ENCODE measurements around the gene NAPG.
"Not testable (repeated sequence)": the region's sequence is repeated elsewhere in the genome, so short reads cannot be mapped to it uniquely, and the experiment has no call there.

The NAPG gene

DNA sequence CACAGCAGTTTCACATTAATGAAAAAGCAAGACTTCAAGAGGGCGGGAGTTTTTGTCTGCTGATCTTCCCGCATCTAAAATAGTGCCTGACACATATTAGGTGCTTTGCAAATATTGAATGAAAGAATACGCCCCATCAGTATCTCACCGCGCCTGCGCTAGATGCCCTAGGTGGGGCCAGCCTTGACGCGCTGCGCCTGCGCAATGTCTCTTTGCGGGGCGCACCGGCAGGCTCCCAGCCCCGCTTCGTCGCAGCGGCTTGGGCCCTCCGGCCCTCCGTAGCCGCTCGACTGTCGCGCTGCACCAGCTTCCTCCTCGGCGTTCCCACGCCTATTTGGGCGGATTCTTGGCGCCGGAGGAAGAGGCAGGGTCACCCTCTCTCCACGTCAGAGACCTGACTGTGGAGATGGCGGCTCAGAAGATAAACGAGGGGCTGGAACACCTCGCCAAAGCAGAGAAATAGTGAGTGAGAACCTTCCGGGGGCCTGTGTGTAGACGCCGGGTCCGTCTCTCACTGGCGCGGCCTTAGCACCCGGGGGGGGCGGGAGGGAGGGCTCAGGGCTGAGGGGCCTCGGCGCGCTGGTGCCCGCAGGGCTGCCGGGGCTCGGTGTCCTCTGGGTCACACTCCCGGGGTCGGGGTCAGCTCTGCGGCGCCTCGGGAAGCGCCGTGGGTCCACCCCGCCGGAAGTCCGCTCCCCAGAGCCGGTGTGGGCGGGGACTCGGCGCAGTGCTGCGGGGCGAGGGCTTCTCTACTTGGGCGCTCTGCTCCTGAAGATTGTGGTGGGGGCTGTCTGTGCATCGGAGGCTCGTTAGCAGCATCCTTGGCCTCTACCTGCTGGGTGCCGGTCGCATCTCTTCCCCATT, at the start of gene NAPG:
NAPG (plus strand) TSS at position 331 of the 864 bp plus-strand sequence; CDS start at position 407, 76 bp downstream.
- DNase-seq (ENCODE audit: low read depth) = peak; percentile 67

DNA sequence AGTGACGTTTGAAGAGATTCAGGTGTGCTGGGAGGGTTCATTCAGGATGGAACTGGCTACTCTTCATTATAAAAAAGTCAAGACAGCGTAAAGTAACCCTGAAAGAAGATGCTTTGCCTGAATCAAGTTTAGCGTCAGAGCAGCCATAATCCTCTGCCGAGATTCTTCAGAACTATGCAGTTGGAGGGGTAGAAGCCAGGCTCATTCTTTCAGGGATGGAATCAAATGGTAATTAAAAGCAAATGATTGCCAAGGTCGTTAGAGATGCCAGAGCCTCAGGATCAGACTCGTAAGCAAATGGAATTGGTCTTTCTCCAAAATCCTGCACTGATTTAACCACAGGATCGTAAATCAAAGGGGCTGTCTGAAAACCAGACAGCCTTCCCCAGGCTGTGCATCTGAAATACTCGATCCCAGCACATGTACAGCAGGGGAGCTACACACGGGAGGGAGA, 49.5 kb upstream of the NAPG start:
- DNase-seq (ENCODE audit: low read depth) = no peak

GRCh38 chr18:10477121-10477862, 48.5 kb upstream of the NAPG start:
- DNase-seq (ENCODE audit: low read depth) = no peak

DNA sequence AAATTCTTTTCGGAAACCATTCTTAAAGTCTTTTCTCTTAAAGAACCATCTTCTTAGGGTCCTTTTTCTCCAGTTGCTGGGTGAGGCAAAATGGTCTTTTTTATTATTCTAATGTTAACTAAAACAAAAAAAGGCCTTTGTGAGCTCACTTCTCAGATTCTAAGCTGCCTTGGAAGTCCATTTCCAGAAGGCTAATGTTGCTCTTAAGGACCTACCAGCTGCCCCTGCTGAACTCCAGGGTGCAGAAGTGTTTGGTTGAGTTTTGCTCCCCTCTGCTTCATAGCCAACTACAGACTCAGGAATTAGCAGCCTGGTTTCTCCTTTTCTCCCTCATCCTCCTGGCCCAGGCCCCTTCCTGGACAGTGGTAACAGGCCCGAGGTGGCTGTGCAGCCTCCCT, 48.0 kb upstream of the NAPG start:
- no peak for DNase-seq (ENCODE audit: low read depth)

GRCh38 chr18:10481831-10482230, 44.0 kb upstream of the NAPG start:
- no peak for DNase-seq (ENCODE audit: low read depth)

GRCh38 chr18:10482363-10482984, 43.4 kb upstream of the NAPG start:
- DNase-seq (ENCODE audit: low read depth) = no peak

DNA sequence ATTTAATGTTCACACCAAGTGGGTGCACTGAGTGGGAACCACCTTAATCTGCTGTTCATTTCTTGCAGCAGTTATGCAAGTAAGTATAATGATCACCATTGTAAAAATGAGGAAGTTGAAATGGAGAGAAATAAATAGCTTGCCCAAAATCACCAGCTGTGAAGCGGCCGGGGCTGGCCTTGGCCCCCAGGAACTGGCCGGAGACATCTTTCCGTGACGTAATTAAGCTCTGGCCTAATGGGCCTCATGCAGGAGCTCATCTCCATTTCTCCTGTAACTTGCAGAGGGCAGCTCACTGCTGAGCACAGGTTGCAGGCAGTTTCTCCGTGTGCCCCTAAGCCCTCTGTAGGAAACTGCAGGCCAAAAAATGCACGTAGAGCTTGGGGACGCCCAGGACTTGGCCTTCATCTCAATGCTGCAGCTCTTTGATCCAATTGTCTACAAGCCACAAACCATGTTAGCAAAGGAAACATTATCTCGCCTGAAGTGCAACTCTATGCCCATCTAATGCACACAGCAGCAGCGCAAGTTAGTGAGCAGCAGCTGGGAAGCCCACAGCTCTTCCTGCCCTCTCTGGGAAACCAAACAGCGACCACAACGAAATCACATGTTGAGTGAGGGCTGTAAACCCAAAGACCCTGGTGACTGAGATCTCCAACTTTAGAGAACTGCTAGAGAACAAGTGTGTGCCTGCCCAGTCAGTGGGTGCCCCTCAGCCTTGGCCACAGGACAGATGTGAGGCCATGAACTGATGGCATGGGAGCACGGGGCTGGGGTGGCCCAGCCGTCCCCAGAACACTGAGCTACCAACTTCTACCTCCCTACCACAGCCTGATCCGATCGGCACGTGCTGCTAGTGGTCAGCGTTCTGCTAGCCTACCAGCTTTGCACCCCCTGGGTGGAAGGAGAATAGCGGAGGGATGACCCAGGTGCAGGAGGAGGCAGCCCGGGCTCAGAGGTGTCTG, 42.6 kb upstream of the NAPG start:
- no peak for DNase-seq (ENCODE audit: low read depth)

DNA sequence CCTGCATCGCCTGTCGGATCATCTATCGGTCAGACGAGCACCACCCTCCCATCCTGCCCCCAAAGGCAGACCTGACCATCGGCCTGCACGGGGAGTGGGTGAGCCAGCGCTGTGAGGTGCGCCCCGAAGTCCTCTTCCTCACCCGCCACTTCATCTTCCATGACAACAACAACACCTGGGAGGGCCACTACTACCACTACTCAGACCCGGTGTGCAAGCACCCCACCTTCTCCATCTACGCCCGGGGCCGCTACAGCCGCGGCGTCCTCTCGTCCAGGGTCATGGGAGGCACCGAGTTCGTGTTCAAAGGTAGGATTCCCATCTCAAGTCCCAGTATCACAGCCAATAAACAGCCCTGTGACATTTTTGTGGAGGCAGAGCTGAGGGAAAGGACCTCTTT, 40.4 kb upstream of the NAPG start:
- DNase-seq (ENCODE audit: low read depth) = no peak

- DNase-seq (ENCODE audit: low read depth) = no peak
Observed at GRCh38 chr18:10486362-10486761, 39.5 kb upstream of the NAPG start.

DNA sequence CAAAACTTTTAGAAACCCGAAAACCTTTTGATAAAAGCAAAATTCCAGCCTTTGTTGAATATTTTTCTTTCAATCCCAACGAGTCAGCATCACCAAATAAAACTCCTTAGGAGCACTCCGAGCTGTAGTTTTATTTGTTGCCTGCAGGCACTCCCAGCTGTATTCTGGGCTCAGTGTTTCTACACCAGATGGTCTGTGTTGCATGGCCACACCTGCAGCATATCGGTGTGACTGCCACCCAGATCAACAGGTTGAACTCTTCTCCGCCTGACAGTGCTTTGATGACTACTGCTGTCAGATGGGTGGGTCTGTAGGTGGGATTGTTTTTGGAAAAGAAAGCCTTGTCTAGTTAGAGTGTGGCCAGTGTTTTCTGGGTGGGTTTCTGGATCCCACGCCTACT, 38.7 kb upstream of the NAPG start:
- no peak for DNase-seq (ENCODE audit: low read depth)

- no peak for DNase-seq (ENCODE audit: low read depth)
Observed at GRCh38 chr18:10488017-10488416, 37.8 kb upstream of the NAPG start.

DNA sequence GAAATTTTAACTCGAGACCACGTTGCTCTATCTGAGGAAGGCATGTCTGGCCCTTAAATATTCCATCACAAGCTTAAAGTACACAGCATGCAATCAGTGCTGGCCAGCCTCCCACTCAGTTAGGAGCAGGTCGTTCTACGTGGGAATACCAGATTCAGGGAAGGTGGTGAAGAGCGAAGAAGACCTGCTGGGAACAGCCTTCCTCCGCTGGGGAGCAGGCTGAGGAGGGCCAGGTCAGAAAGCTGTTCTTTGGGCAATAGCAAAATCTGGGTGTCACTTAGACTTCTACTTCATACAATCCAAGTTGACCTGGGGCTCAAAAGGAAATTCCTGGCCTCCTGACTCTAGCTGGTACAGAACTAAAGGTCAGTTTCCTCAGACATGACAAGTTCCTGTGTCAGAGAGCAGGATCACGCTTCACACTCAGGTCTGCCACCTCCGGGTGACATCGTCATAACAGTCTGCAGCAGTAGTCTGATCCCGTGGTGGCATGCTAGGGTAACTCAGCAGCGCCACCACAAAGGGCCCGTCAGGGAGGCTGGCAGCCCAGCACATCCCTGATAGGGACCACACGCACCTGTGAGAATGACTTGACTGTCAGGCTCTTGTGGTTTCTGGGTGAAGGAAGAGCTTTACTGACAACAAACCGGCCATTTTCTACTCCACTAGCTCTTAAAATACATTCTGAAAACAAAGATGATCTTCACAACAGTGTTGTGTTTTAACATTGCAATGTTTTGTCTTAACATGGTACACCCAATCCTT, 35.2 kb upstream of the NAPG start:
- DNase-seq (ENCODE audit: low read depth) = peak; percentile 4

GRCh38 chr18:10495936-10496335, 29.9 kb upstream of the NAPG start:
- no peak for DNase-seq (ENCODE audit: low read depth)

DNA sequence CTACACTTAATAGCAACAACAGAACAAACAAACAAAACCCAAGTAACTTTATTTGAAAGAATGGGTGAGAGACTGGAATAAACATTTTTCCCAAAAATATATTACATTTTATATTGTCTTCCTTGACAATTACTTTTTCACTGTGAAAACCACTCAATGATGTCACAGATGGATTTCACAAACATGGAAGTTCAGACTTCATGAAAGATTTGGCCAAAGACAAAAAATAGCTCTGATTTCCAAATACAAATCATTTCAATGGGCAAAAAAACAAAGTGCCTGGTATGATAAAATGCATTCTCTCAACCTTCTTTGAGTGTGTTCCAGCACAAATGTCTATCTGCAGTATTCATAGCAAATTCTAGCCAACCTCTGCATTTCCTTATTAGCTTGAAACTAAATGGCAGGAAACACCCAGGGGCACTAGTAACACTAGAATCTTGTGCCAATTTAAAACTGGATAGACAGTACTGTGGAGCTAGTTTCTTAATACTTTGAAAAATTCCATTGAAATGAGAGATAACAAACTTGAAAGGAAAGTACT, 28.5 kb upstream of the NAPG start:
- DNase-seq (ENCODE audit: low read depth) = no peak

DNA sequence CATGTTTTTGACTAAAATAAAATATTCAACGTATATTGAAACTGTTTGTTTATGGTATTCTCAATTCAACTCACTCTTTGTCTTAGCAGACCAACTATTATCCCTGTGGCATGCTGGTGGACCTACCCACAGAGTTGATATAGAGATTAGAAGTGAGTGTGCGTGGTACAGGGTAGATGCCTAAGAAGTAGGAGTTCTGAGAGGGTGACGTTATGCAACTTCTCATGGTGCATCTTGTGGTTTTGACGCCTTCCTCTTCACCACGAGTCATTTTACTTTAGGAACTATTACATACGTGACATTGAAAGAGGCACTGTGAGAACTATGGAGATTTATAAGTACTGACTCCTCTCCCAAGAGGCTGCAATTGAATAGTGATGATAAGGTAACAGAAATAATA, 26.6 kb upstream of the NAPG start:
- DNase-seq (ENCODE audit: low read depth) = no peak

GRCh38 chr18:10500038-10500437, 25.8 kb upstream of the NAPG start:
- DNase-seq (ENCODE audit: low read depth) = no peak

DNA sequence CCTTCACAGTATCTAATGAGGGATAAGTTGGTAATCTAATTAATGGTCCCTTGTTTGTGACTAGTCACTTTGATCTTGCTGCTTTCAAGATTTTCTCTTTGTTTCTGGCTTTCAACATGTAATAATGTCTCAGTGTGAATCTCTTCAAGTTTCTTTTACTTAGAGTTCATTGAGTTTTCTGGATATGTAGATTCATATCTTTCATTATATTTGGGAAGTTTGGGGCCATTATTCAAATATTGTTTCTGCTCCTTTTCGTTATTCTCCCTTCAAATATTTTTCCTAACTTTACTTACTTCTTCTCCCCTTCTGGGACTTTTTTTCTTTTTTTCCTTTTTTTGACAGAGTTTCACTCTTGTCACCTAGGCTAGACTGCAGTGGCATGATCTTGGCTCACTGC, 21.1 kb upstream of the NAPG start:
- no peak for DNase-seq (ENCODE audit: low read depth)

- DNase-seq (ENCODE audit: low read depth) = not testable (repeated sequence)
Observed at GRCh38 chr18:10505892-10506291, 19.9 kb upstream of the NAPG start.

- no peak for DNase-seq (ENCODE audit: low read depth)
Observed at GRCh38 chr18:10508591-10508990, 17.2 kb upstream of the NAPG start.

- DNase-seq (ENCODE audit: low read depth) = no peak
Observed at GRCh38 chr18:10511236-10511635, 14.6 kb upstream of the NAPG start.

GRCh38 chr18:10514082-10514481, 11.7 kb upstream of the NAPG start:
- no peak for DNase-seq (ENCODE audit: low read depth)
